Thyroid gland (tissue), 4 donors: ENCODE measurements around the gene DUS1L.

ENCODE experiments used
- POLR2A ChIP-seq, 2 donors: fragments of 450-650 bp; IDR thresholded peaks; one replicate each; pipeline ENCODE4 v1.6.1; 2017; ENCODE audit warnings: antibody characterized with exemption in 2 of 2, mild to moderate bottlenecking in 2 of 2, moderate library complexity in 1 of 2
- TF ChIP-seq, protein P1 (sequence below), 6 experiments: fragments of 200-600 bp in 3 of 6; fragments of 450-650 bp in 3 of 6; sonication (generic) in 3 of 6; IDR thresholded peaks; one replicate each; pipeline ENCODE4 v1.5.1; 2016 to 2019; ENCODE audit warnings: antibody characterized with exemption in 6 of 6, mild to moderate bottlenecking in 2 of 6, inconsistent platforms in 1 of 6, moderate library complexity in 1 of 6

DNA sequence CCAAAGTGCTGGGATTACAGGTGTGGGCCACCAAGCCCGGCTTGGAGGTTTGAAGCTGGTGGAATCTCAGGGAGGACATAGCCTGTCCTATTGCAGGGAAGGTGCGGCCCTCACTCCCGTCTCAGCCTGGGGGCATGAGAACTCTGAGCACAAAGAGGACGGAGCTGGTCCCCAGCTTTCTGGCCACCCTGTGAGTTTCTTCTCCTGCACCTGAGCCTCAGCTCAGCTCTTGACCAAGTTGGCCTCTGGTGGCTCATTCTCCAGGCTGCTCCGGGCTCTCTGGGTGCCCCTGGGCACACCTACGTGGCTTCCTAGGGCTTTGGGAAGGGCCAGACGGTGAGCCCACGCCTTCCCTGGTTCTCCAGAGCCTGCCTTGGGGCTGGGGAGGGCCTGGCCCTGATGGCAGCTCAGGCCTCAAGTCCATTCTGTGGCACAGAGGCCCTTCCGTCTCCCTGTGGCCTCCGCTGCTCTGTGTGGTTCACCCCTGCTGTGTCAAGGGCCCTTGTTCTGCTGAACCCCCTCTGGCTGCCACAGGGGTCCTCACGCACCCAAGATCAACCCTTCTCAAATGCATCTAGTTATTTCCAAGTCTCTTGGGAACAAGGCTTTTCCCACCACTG, 39.3 kb upstream of the DUS1L start:
- TF ChIP-seq, protein P1, sequence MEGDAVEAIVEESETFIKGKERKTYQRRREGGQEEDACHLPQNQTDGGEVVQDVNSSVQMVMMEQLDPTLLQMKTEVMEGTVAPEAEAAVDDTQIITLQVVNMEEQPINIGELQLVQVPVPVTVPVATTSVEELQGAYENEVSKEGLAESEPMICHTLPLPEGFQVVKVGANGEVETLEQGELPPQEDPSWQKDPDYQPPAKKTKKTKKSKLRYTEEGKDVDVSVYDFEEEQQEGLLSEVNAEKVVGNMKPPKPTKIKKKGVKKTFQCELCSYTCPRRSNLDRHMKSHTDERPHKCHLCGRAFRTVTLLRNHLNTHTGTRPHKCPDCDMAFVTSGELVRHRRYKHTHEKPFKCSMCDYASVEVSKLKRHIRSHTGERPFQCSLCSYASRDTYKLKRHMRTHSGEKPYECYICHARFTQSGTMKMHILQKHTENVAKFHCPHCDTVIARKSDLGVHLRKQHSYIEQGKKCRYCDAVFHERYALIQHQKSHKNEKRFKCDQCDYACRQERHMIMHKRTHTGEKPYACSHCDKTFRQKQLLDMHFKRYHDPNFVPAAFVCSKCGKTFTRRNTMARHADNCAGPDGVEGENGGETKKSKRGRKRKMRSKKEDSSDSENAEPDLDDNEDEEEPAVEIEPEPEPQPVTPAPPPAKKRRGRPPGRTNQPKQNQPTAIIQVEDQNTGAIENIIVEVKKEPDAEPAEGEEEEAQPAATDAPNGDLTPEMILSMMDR (IDR thresholded peaks at IDR 0.05): no peak
- no peak for TF ChIP-seq POLR2A (IDR thresholded peaks at IDR 0.05)
